Erythroblast (primary cell): ENCODE results near the gene AP2A1.

ENCODE experiments used
- GATA1 ChIP-seq: IDR thresholded peaks from 2 replicates; pipeline ENCODE4 v1.6.1; 2011; ENCODE audit warnings: low read depth, mild to moderate bottlenecking, control low read depth, low read length, moderate library complexity
- POLR2A ChIP-seq: IDR thresholded peaks from 2 replicates; pipeline ENCODE4 v1.6.1; 2011; ENCODE audit warnings: mild to moderate bottlenecking, low read length

DNA sequence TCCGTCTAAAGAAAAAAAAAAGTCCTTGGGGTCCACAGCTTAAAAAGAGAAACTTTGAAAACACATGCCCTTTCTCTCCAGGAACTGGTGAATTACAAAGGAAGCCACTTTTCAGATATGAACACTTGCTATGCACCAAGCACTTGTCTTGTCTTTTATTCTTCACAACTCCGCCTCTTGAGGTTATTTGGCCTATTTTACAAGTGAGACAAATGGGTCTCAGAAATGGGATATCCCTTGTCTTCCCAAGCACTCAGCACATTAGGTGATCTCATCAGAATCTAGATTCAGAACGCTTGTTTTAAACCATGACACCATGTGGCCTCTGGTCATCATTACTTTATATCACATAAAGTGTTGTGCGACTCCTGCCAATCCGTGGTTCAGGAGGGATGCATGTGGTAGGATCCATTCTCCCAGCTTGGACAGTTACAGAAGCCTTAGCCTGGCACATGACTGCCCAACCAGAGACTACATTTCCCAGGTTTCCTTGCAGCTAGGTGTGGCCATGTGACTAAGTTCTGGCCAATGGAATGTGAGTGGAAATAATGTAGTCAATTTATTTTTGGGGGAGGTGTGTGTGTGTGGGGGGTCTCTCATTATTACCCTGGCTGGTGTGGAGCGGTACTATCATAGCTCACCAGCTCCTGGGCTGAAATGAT lies 17.6 kb upstream of the AP2A1 start:
- TF ChIP-seq POLR2A = no peak
- no peak for TF ChIP-seq GATA1
